GM12878 (cell line): ENCODE data around the gene OSBPL5. TPM values are rescaled to one million over a fixed set of nuclear protein-coding genes. Genes with fewer than 3 reads are reported as not detected.

Experiments used
- ATAC-seq: fragments of 200-7000 bp; cut with Tn5 transposase; 3 replicates; pipeline ENCODE4 v1.9.1; 2020; ENCODE audit warnings: mild to moderate bottlenecking, moderate library complexity
- BruUV-seq: library from RNA; stranded (reverse); fragments of 400-500 nt; replicated peaks from 2 replicates; lab custom pipeline; 2021; lab: Mats Ljungman, UMichigan
- CTCF ChIA-PET: fragments of 300-600 bp; sonication (Branson Sonifier 250); formaldehyde crosslinking; extraction: SDS; loops from one replicate; lab custom pipeline; 2021; ENCODE audit warnings: inconsistent platforms; lab: Yijun Ruan, JAX
- POLR2A ChIA-PET: fragments of 350-600 bp; formaldehyde crosslinking; extraction: SDS; loops from one replicate; lab custom pipeline; 2021; ENCODE audit warnings: inconsistent platforms; lab: Charles Lee
- RAD21 ChIA-PET: fragments of 300-600 bp; sonication (Branson Sonifier 250); formaldehyde crosslinking; loops from one replicate; lab custom pipeline; 2023; ENCODE audit warnings: antibody characterized with exemption; ENCODE audit not compliant: unreplicated experiment; lab: Charles Lee
- SMC1A ChIA-PET: fragments of 300-600 bp; sonication (Branson Sonifier 250); formaldehyde crosslinking; loops from one replicate; lab custom pipeline; 2023; ENCODE audit not compliant: unreplicated experiment, uncharacterized antibody; lab: Charles Lee
- DNase-seq: peaks from one replicate; pipeline ENCODE4 v3.0.0-alpha.2; 2011; ENCODE audit warnings: low read depth, low spot score
- FAIRE-seq: peaks from 3 replicates; lab custom pipeline; 2011; peaks lifted over from hg19 to GRCh38; lab: Jason Lieb, UNC
- H2AFZ ChIP-seq: 2 replicates; pipeline ENCODE4 v1.6.0; 2011; ENCODE audit warnings: low read depth, low read length, control low read depth; ENCODE audit not compliant: control insufficient read depth
- H3K27ac ChIP-seq: 2 replicates; pipeline ENCODE4 v1.5.1; 2011; ENCODE audit warnings: control low read depth; ENCODE audit not compliant: control insufficient read depth, insufficient read depth
- H3K27me3 ChIP-seq, 2 experiments: replicated peaks in 1 of 2; 2 replicates each; pipeline versions ENCODE4 v1.6.0 to v1.6.1; 2011; ENCODE audit warnings: low read length in 1 of 2; ENCODE audit not compliant: control insufficient read depth in 2 of 2, insufficient read depth in 2 of 2
- H3K36me3 ChIP-seq, 2 experiments: 2 replicates each; pipeline ENCODE4 v1.5.1; 2011; ENCODE audit warnings: low read length in 1 of 2; ENCODE audit not compliant: control insufficient read depth in 2 of 2, insufficient read depth in 2 of 2
- H3K4me1 ChIP-seq: 2 replicates; pipeline ENCODE4 v1.6.1; 2011; ENCODE audit warnings: mild to moderate bottlenecking, low read length, moderate library complexity, mixed read lengths; ENCODE audit not compliant: control insufficient read depth, insufficient read depth
- H3K4me2 ChIP-seq: 2 replicates; pipeline ENCODE4 v1.6.0; 2011; ENCODE audit warnings: control low read depth; ENCODE audit not compliant: control insufficient read depth, insufficient read depth
- H3K4me3 ChIP-seq: fragments of 200-600 bp; sonication (generic); 2 replicates; pipeline ENCODE4 v1.5.1; 2016
- H3K79me2 ChIP-seq: 2 replicates; pipeline ENCODE4 v1.6.0; 2011; ENCODE audit warnings: low read length; ENCODE audit not compliant: control insufficient read depth, insufficient read depth
- H3K9ac ChIP-seq: 2 replicates; pipeline ENCODE4 v1.8.0; 2011; ENCODE audit warnings: low read length, control low read depth, mixed read lengths; ENCODE audit not compliant: control insufficient read depth, insufficient read depth
- H3K9me3 ChIP-seq: replicated peaks from 3 replicates; pipeline ENCODE4 v1.5.1; 2011; ENCODE audit warnings: mild to moderate bottlenecking, low read length; ENCODE audit not compliant: control insufficient read depth, insufficient read depth
- H4K20me1 ChIP-seq: 2 replicates; pipeline ENCODE4 v1.6.0; 2011; ENCODE audit not compliant: control insufficient read depth, insufficient read depth
- BMI1 ChIP-seq: fragments of 450-650 bp; IDR thresholded peaks from 2 replicates; pipeline ENCODE4 v1.6.1; 2016; ENCODE audit warnings: mild to moderate bottlenecking, moderate library complexity, borderline replicate concordance
- ESRRA ChIP-seq: IDR thresholded peaks from 2 replicates; pipeline ENCODE4 v1.6.1; 2012; ENCODE audit warnings: mild to moderate bottlenecking, low read length, improper control_type of control experiment
- FOXK2 ChIP-seq: fragments of 450-650 bp; IDR thresholded peaks from 2 replicates; pipeline ENCODE4 v1.6.1; 2017; ENCODE audit warnings: mild to moderate bottlenecking, moderate library complexity
- RFX5 ChIP-seq: IDR thresholded peaks from 2 replicates; pipeline ENCODE4 v1.6.1; 2011; ENCODE audit warnings: low read depth, low read length, improper control_type of control experiment
- ZNF687 ChIP-seq: fragments of 450-650 bp; IDR thresholded peaks from 2 replicates; pipeline ENCODE4 v1.6.1; 2017; ENCODE audit warnings: mild to moderate bottlenecking, moderate library complexity
- WGBS: methylation state at CpG from one replicate; pipeline ENCODE4 v1.1.6; 2016; ENCODE audit warnings: low lambda C conversion rate; ENCODE audit not compliant: insufficient replicate concordance, insufficient coverage; ENCODE audit errors: missing lambda C conversion rate; 5-methylcytosine and 5-hydroxymethylcytosine counted together
- in situ Hi-C: fragments of 300-500 bp; cut with MboI; formaldehyde crosslinking; loops from 9 replicates; pipeline ENCODE4 v1.14.3; 2018; ENCODE audit warnings: mixed read lengths
- intact Hi-C: fragments of 100-400 bp; cut with micrococcal nuclease; formaldehyde crosslinking; loops from one replicate; pipeline ENCODE4 v1.14.2; 2022; ENCODE audit not compliant: unreplicated experiment
- polyA plus RNA-seq, 11 experiments: library from polyadenylated mRNA; depleted of rRNA in 4 of 11; unstranded in 6 of 11; stranded (reverse) in 5 of 11; fragments of >200 nt; fragmentation: Nextera tagmentation in 4 of 11; fragmentation: Illumina TruSeq in 1 of 11; extraction: Ambion mirVana in 4 of 11; extraction: Trizol in 1 of 11; gene quantifications; 1 replicate in 1 of 11; 2 replicates in 10 of 11; pipeline versions ENCODE4 v1.2.1 to v1.2.3, GENCODE V29; 2011 to 2016; ENCODE audit warnings: inconsistent platforms in 2 of 11, missing spikeins in 2 of 11, low read depth in 1 of 11
- total RNA-seq, 4 experiments: library from RNA; depleted of rRNA in 3 of 4; stranded (reverse); fragments of >200 nt in 3 of 4; fragmentation: Illumina TruSeq in 1 of 4; extraction: Trizol in 1 of 4; gene quantifications; 2 replicates each; pipeline versions ENCODE4 v1.2.1 to v1.2.3, GENCODE V29; 2013 to 2021

Gene OSBPL5
- total and polyA plus RNA-seq, 10 of the 15 experiments (the other 5 are each of a cell fraction or from before 2014, with no cell fraction given), result not detected

DNA sequence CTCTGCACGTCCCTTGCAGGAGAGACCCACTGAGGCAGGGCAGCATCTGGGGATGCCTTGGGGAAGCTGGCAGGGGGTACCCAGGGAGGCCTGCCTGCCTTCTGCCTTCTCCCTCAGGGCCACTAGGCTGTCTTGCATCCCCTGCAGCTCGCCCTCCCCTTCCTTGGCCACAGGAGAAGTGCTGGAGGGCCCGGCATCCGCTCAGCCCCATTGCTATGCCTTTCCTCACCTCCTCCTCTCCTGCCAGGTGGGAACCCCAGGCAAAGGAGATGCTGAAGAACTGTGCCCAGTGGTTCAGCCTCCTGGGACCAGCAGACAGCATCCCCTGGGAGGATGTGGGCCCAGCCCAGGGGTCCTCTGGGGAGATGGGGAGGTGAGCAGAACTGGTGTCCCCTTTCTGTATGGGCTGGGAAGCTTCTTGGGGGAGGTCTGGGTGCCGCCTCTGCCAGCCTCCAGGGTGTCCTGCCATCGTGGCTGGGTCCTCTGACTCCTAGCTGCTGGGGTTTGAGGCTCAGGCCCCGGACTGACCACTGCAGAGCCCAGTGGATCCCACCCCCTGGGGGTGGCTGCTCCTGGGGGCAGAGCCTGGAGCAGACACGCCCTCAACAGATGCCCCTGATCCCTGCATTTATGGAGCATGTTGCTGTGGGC lies 32.9 kb upstream of the OSBPL5 start:
- H3K79me2 ChIP-seq, result no peaks in the 10 kb centered on the region
- ChIA-PET SMC1A (no interaction called here), RAD21 (no interaction called here), CTCF (no interaction called here), POLR2A (no interaction called here)
- ATAC-seq, result no peak
- intact Hi-C loops, result no loop called here
- H3K27me3 ChIP-seq, result no peaks in the 10 kb centered on the region; a peak in 2 of 4 replicates
- H3K9ac ChIP-seq, result no peak overlapping the region
- no peak overlapping the region for H2AFZ ChIP-seq
- no TSS peak for BruUV-seq
- in situ Hi-C loops, result no loop called here
- H3K36me3 ChIP-seq, result no peaks in the 10 kb centered on the region
- no peak for DNase-seq
- no peak overlapping the region for H3K4me2 ChIP-seq
- H3K9me3 ChIP-seq, result no peaks in the 10 kb centered on the region
- WGBS, result 24% methylated on average over 8 of the region's 8 CpGs
- H4K20me1 ChIP-seq, result no peaks in the 10 kb centered on the region
- H3K4me1 ChIP-seq, result no peaks in the 10 kb centered on the region
- no peak for TF ChIP-seq BMI1
- TF ChIP-seq ZNF687, result no peak
- no peak for TF ChIP-seq FOXK2
- no peak for TF ChIP-seq RFX5
- no peak for TF ChIP-seq ESRRA
- FAIRE-seq, result no peak
- H3K4me3 ChIP-seq, result no peak overlapping the region
- H3K27ac ChIP-seq, result no peak overlapping the region
